Measurements from ENCODE around the gene MCTP1.

GRCh38 chr5:94700592-94700991 lies 584.3 kb downstream of the MCTP1 start:
- TF ChIP-seq CTCF (conservative IDR thresholded peaks at IDR 0.05; ENCODE audit: low read length): no peak
- TF ChIP-seq EZH2phosphoT487 (IDR thresholded peaks at IDR 0.05; ENCODE audit: borderline replicate concordance, low read depth, low read length): no peak
